Measurements from ENCODE around the gene HIGD2A. TPM values are rescaled to one million over a fixed set of nuclear protein-coding genes. Genes with fewer than 3 reads are reported as not detected.

Gene HIGD2A
- 100 to 1,000 TPM; 129 to 142 TPM for total RNA-seq

- Mint-ChIP-seq H3K4me1 (ENCODE audit: low read depth) (peaks cover 38% of the 10 kb centered on the region), H3K27ac (peak within 1 kb of the TSS; percentile 99), H3K4me3 (peak within 1 kb of the TSS; percentile 93), H3K9me3 (ENCODE audit: insufficient read depth) (no peaks in the 10 kb centered on the region), H3K27me3 (ENCODE audit: low read depth) (no peaks in the 10 kb centered on the region), H3K36me3 (ENCODE audit: low read depth) (peaks cover 59% of the 10 kb centered on the region)
- DNase-seq (peak; percentile 100), ATAC-seq (peak; percentile 94)
- ChIA-PET POLR2A (interaction anchor here (0.9 to 2.3 kb wide), 10 partner anchors 21 to 909 kb away, joined by 3 to 10 read pairs (median 4); partner anchors contain the start of genes CLTB, FAF2, KIAA1191 and RNF44), CTCF (interaction anchor here (1.1 to 1.4 kb wide), 2 partner anchors 59 to 155 kb away, joined by 3 to 4 read pairs; no protein-coding TSS in a partner anchor)
Measured at GRCh38 chr5:176388444-176389134, at the start of gene HIGD2A, which contains the start of gene NOP16. Gene HIGD2A (plus strand): TSS chr5:176388751. CDS start chr5:176388820, 69 bp downstream. Gene NOP16 (minus strand): TSS chr5:176388598. CDS start chr5:176388539, 59 bp downstream.

GRCh38 chr5:176339304-176339703 lies 49.2 kb upstream of the HIGD2A start:
- ATAC-seq: no peak
- ChIA-PET POLR2A (no interaction called here), CTCF (no interaction called here)
- peaks cover 4% of the 10 kb centered on the region for H3K9me3 Mint-ChIP-seq (ENCODE audit: insufficient read depth)
- H3K4me3 Mint-ChIP-seq: no peak overlapping the region
- no peaks in the 10 kb centered on the region for H3K27me3 Mint-ChIP-seq (ENCODE audit: low read depth)
- no peak for DNase-seq
- H3K36me3 Mint-ChIP-seq (ENCODE audit: low read depth): peaks cover 22% of the 10 kb centered on the region
- no peaks in the 10 kb centered on the region for H3K4me1 Mint-ChIP-seq (ENCODE audit: low read depth)
- H3K27ac Mint-ChIP-seq: no peak overlapping the region

GRCh38 chr5:176341325-176342157 lies 47.0 kb upstream of the HIGD2A start:
- H3K4me3 Mint-ChIP-seq: no peak overlapping the region

GRCh38 chr5:176342158-176342483 lies 46.4 kb upstream of the HIGD2A start:
- no peak overlapping the region for H3K27ac Mint-ChIP-seq
- no peak for DNase-seq
- ChIA-PET CTCF (no interaction called here), POLR2A (interaction anchor here (0.6 kb wide), 1 partner anchor 51 kb away, joined by 3 read pairs; no protein-coding TSS in a partner anchor)
- no peaks in the 10 kb centered on the region for H3K27me3 Mint-ChIP-seq (ENCODE audit: low read depth)
- no peak for ATAC-seq
- H3K4me3 Mint-ChIP-seq: no peak overlapping the region
- H3K9me3 Mint-ChIP-seq (ENCODE audit: insufficient read depth): no peaks in the 10 kb centered on the region
- H3K36me3 Mint-ChIP-seq (ENCODE audit: low read depth): peaks cover 23% of the 10 kb centered on the region
- H3K4me1 Mint-ChIP-seq (ENCODE audit: low read depth): peaks cover 3% of the 10 kb centered on the region

More at GRCh38 chr5:176341325-176342157, 47.0 kb upstream of the HIGD2A start:
- no peak overlapping the region for H3K27ac Mint-ChIP-seq
- H3K36me3 Mint-ChIP-seq (ENCODE audit: low read depth): peaks cover 25% of the 10 kb centered on the region
- ChIA-PET POLR2A (interaction anchor here (0.6 kb wide), 1 partner anchor 52 kb away, joined by 3 read pairs; no protein-coding TSS in a partner anchor), CTCF (no interaction called here)
- no peaks in the 10 kb centered on the region for H3K9me3 Mint-ChIP-seq (ENCODE audit: insufficient read depth)
- no peaks in the 10 kb centered on the region for H3K27me3 Mint-ChIP-seq (ENCODE audit: low read depth)
- H3K4me1 Mint-ChIP-seq (ENCODE audit: low read depth): peaks cover 3% of the 10 kb centered on the region
- DNase-seq (no peak), ATAC-seq (no peak)

GRCh38 chr5:176342766-176343458 lies 45.6 kb upstream of the HIGD2A start:
- Mint-ChIP-seq H3K4me3 (no peak overlapping the region), H3K4me1 (ENCODE audit: low read depth) (peaks cover 3% of the 10 kb centered on the region), H3K27me3 (ENCODE audit: low read depth) (no peaks in the 10 kb centered on the region), H3K9me3 (ENCODE audit: insufficient read depth) (no peaks in the 10 kb centered on the region), H3K27ac (no peak overlapping the region), H3K36me3 (ENCODE audit: low read depth) (peaks cover 26% of the 10 kb centered on the region)
- ATAC-seq (no peak), DNase-seq (no peak)
- CTCF ChIA-PET: no interaction called here
- POLR2A ChIA-PET: interaction anchor here (0.5 kb wide), 1 partner anchor 247 kb away, joined by 3 read pairs; no protein-coding TSS in a partner anchor

GRCh38 chr5:176350416-176350815 lies 38.1 kb upstream of the HIGD2A start:
- Mint-ChIP-seq H3K4me1 (ENCODE audit: low read depth) (peaks cover 11% of the 10 kb centered on the region), H3K9me3 (ENCODE audit: insufficient read depth) (no peaks in the 10 kb centered on the region), H3K36me3 (ENCODE audit: low read depth) (peaks cover 80% of the 10 kb centered on the region), H3K27ac (no peak overlapping the region), H3K27me3 (ENCODE audit: low read depth) (no peaks in the 10 kb centered on the region), H3K4me3 (no peak overlapping the region)
- DNase-seq (no peak), ATAC-seq (no peak)
- ChIA-PET CTCF (interaction anchor here (1.0 kb wide), 1 partner anchor 9 kb away, joined by 3 read pairs; no protein-coding TSS in a partner anchor), POLR2A (interaction anchor here (0.7 to 1.5 kb wide), 2 partner anchors 10 to 11 kb away, joined by 3 to 6 read pairs; partner anchors contain the start of gene KIAA1191)

GRCh38 chr5:176352116-176352878 lies 36.3 kb upstream of the HIGD2A start:
- ATAC-seq (no peak), DNase-seq (no peak)
- Mint-ChIP-seq H3K9me3 (ENCODE audit: insufficient read depth) (no peaks in the 10 kb centered on the region), H3K4me3 (no peak overlapping the region), H3K27ac (peak overlapping the region; percentile 20), H3K4me1 (ENCODE audit: low read depth) (peaks cover 12% of the 10 kb centered on the region), H3K36me3 (ENCODE audit: low read depth) (peaks cover 77% of the 10 kb centered on the region), H3K27me3 (ENCODE audit: low read depth) (no peaks in the 10 kb centered on the region)
- ChIA-PET POLR2A (interaction anchor here (0.5 to 1.9 kb wide), 3 partner anchors 9 to 76 kb away, joined by 3 to 7 read pairs (median 4); partner anchors contain the start of gene KIAA1191), CTCF (interaction anchor here (0.6 to 1.4 kb wide), 2 partner anchors 10 to 997 kb away, joined by 3 to 4 read pairs; partner anchors contain the start of gene KIAA1191)

- H3K4me3 Mint-ChIP-seq: no peak overlapping the region
- peak; percentile 21 for ATAC-seq
- H3K27me3 Mint-ChIP-seq (ENCODE audit: low read depth): no peaks in the 10 kb centered on the region
- ChIA-PET POLR2A (interaction anchor here (1.9 kb wide), 1 partner anchor 8 kb away, joined by 7 read pairs; the partner anchor contains the start of gene KIAA1191), CTCF (interaction anchor here (1.1 kb wide), 1 partner anchor 243 kb away, joined by 3 read pairs; no protein-coding TSS in a partner anchor)
- no peaks in the 10 kb centered on the region for H3K9me3 Mint-ChIP-seq (ENCODE audit: insufficient read depth)
- H3K36me3 Mint-ChIP-seq (ENCODE audit: low read depth): peaks cover 75% of the 10 kb centered on the region
- peaks cover 23% of the 10 kb centered on the region for H3K4me1 Mint-ChIP-seq (ENCODE audit: low read depth)
- no peak overlapping the region for H3K27ac Mint-ChIP-seq
- DNase-seq: no peak
Measured at GRCh38 chr5:176353533-176353932, 35.0 kb upstream of the HIGD2A start.

GRCh38 chr5:176355400-176356178 lies 33.0 kb upstream of the HIGD2A start:
- POLR2A ChIA-PET: no interaction called here
- H3K36me3 Mint-ChIP-seq (ENCODE audit: low read depth): peaks cover 64% of the 10 kb centered on the region
- H3K9me3 Mint-ChIP-seq (ENCODE audit: insufficient read depth): no peaks in the 10 kb centered on the region
- CTCF ChIA-PET: no interaction called here
- ATAC-seq: no peak
- H3K27me3 Mint-ChIP-seq (ENCODE audit: low read depth): no peaks in the 10 kb centered on the region
- no peak for DNase-seq
- no peak overlapping the region for H3K27ac Mint-ChIP-seq
- peaks cover 28% of the 10 kb centered on the region for H3K4me1 Mint-ChIP-seq (ENCODE audit: low read depth)
- no peak overlapping the region for H3K4me3 Mint-ChIP-seq

GRCh38 chr5:176356179-176356566 lies 32.4 kb upstream of the HIGD2A start:
- Mint-ChIP-seq H3K9me3 (ENCODE audit: insufficient read depth) (no peaks in the 10 kb centered on the region), H3K27ac (no peak overlapping the region), H3K4me3 (no peak overlapping the region), H3K36me3 (ENCODE audit: low read depth) (peaks cover 60% of the 10 kb centered on the region), H3K4me1 (ENCODE audit: low read depth) (peaks cover 26% of the 10 kb centered on the region), H3K27me3 (ENCODE audit: low read depth) (no peaks in the 10 kb centered on the region)
- no peak for DNase-seq
- ChIA-PET CTCF (no interaction called here), POLR2A (no interaction called here)
- ATAC-seq: no peak
